HEK293 (cell line): Measurements from ENCODE around the gene TRAF5.

Source experiments
- EGR2 ChIP-seq: fragments of 450-650 bp; formaldehyde crosslinking; IDR thresholded peaks from 2 replicates; pipeline ENCODE4 v1.5.1; 2016; ENCODE audit warnings: low read depth, missing biosample characterization, missing genetic modification characterization
- GLI4 ChIP-seq: fragments of 450-650 bp; formaldehyde crosslinking; IDR thresholded peaks from 2 replicates; pipeline ENCODE4 v1.5.1; 2016; ENCODE audit warnings: missing biosample characterization, missing genetic modification characterization
- YY1 ChIP-seq: fragments of 450-650 bp; formaldehyde crosslinking; IDR thresholded peaks from 2 replicates; pipeline ENCODE4 v1.5.1; 2018; ENCODE audit warnings: missing biosample characterization, missing genetic modification characterization
- YY2 ChIP-seq: fragments of 450-650 bp; formaldehyde crosslinking; IDR thresholded peaks from 2 replicates; pipeline ENCODE4 v1.5.1; 2016; ENCODE audit warnings: missing biosample characterization, missing genetic modification characterization
- ZNF23 ChIP-seq: fragments of 450-650 bp; formaldehyde crosslinking; IDR thresholded peaks from 2 replicates; pipeline ENCODE4 v1.5.1; 2016; ENCODE audit warnings: missing biosample characterization, missing genetic modification characterization, borderline replicate concordance
- ZNF239 ChIP-seq: fragments of 450-650 bp; formaldehyde crosslinking; IDR thresholded peaks from 2 replicates; pipeline ENCODE4 v1.5.1; 2016; ENCODE audit warnings: missing biosample characterization, missing genetic modification characterization
- ZNF274 ChIP-seq, 2 experiments: fragments of 200-500 bp in 1 of 2; fragments of 450-650 bp in 1 of 2; sonication (Bioruptor generic) in 1 of 2; formaldehyde crosslinking in 1 of 2; IDR thresholded peaks; 2 replicates each; pipeline versions ENCODE4 v1.5.1 to v1.6.1; 2014 to 2016; ENCODE audit warnings: borderline replicate concordance in 1 of 2, inconsistent platforms in 1 of 2, low read length in 1 of 2, missing biosample characterization in 1 of 2, missing genetic modification characterization in 1 of 2
- ZNF423 ChIP-seq: fragments of 450-650 bp; formaldehyde crosslinking; IDR thresholded peaks from 2 replicates; pipeline ENCODE4 v1.5.1; 2016; ENCODE audit warnings: missing biosample characterization, missing genetic modification characterization
- ZNF555 ChIP-seq: fragments of 450-650 bp; formaldehyde crosslinking; conservative IDR thresholded peaks from 2 replicates; pipeline ENCODE4 v1.5.1; 2017; ENCODE audit warnings: missing biosample characterization, mild to moderate bottlenecking, missing genetic modification characterization, inconsistent platforms
- ZNF707 ChIP-seq: fragments of 450-650 bp; formaldehyde crosslinking; IDR thresholded peaks from 2 replicates; pipeline ENCODE4 v1.5.1; 2016; ENCODE audit warnings: missing biosample characterization, missing genetic modification characterization
- TF ChIP-seq, protein P1 (sequence below): fragments of 450-650 bp; formaldehyde crosslinking; IDR thresholded peaks from 2 replicates; pipeline ENCODE4 v1.5.1; 2016; ENCODE audit warnings: missing biosample characterization, missing genetic modification characterization, low read depth
- TF ChIP-seq, protein P2 (sequence below): fragments of 450-650 bp; formaldehyde crosslinking; conservative IDR thresholded peaks from 2 replicates; pipeline ENCODE4 v1.5.1; 2016; ENCODE audit warnings: low read depth, missing biosample characterization, missing genetic modification characterization
- TF ChIP-seq, protein P3 (sequence below): fragments of 450-650 bp; formaldehyde crosslinking; IDR thresholded peaks from 2 replicates; pipeline ENCODE4 v1.5.1; 2016; ENCODE audit warnings: missing biosample characterization, missing genetic modification characterization

GRCh38 chr1:211361202-211361601 is 34.6 kb downstream of the TRAF5 start:
- TF ChIP-seq, protein P1, sequence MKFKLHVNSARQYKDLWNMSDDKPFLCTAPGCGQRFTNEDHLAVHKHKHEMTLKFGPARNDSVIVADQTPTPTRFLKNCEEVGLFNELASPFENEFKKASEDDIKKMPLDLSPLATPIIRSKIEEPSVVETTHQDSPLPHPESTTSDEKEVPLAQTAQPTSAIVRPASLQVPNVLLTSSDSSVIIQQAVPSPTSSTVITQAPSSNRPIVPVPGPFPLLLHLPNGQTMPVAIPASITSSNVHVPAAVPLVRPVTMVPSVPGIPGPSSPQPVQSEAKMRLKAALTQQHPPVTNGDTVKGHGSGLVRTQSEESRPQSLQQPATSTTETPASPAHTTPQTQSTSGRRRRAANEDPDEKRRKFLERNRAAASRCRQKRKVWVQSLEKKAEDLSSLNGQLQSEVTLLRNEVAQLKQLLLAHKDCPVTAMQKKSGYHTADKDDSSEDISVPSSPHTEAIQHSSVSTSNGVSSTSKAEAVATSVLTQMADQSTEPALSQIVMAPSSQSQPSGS (tag by site-specific recombination) = no peak
- TF ChIP-seq ZNF707 (tag by site-specific recombination) (no peak), ZNF274 (IDR thresholded peaks at IDR 0.05; ENCODE audit: low read length) (no peak), ZNF274 (tag by site-specific recombination; IDR thresholded peaks at IDR 0.05; ENCODE audit: borderline replicate concordance) (no peak), EGR2 (tag by site-specific recombination) (no peak), YY1 (tag by site-specific recombination) (no peak), YY2 (no peak), ZNF239 (tag by site-specific recombination) (no peak), ZNF555 (tag by site-specific recombination) (no peak), ZNF423 (tag by site-specific recombination) (no peak), GLI4 (tag by site-specific recombination) (no peak), ZNF23 (no peak)
- TF ChIP-seq, protein P2, sequence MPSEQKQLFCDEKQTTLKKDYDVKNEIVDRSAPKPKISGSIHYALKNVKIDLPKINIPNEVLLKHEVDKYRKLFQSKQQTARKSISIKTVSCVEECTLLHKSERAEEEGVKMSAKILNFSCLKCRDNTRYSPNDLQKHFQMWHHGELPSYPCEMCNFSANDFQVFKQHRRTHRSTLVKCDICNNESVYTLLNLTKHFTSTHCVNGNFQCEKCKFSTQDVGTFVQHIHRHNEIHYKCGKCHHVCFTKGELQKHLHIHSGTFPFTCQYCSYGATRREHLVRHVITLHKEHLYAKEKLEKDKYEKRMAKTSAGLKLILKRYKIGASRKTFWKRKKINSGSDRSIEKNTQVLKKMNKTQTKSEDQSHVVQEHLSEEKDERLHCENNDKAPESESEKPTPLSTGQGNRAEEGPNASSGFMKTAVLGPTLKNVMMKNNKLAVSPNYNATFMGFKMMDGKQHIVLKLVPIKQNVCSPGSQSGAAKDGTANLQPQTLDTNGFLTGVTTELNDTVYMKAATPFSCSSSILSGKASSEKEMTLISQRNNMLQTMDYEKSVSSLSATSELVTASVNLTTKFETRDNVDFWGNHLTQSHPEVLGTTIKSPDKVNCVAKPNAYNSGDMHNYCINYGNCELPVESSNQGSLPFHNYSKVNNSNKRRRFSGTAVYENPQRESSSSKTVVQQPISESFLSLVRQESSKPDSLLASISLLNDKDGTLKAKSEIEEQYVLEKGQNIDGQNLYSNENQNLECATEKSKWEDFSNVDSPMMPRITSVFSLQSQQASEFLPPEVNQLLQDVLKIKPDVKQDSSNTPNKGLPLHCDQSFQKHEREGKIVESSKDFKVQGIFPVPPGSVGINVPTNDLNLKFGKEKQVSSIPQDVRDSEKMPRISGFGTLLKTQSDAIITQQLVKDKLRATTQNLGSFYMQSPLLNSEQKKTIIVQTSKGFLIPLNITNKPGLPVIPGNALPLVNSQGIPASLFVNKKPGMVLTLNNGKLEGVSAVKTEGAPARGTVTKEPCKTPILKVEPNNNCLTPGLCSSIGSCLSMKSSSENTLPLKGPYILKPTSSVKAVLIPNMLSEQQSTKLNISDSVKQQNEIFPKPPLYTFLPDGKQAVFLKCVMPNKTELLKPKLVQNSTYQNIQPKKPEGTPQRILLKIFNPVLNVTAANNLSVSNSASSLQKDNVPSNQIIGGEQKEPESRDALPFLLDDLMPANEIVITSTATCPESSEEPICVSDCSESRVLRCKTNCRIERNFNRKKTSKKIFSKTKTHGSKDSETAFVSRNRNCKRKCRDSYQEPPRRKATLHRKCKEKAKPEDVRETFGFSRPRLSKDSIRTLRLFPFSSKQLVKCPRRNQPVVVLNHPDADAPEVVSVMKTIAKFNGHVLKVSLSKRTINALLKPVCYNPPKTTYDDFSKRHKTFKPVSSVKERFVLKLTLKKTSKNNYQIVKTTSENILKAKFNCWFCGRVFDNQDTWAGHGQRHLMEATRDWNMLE (tag by site-specific recombination) = no peak
- TF ChIP-seq, protein P3, sequence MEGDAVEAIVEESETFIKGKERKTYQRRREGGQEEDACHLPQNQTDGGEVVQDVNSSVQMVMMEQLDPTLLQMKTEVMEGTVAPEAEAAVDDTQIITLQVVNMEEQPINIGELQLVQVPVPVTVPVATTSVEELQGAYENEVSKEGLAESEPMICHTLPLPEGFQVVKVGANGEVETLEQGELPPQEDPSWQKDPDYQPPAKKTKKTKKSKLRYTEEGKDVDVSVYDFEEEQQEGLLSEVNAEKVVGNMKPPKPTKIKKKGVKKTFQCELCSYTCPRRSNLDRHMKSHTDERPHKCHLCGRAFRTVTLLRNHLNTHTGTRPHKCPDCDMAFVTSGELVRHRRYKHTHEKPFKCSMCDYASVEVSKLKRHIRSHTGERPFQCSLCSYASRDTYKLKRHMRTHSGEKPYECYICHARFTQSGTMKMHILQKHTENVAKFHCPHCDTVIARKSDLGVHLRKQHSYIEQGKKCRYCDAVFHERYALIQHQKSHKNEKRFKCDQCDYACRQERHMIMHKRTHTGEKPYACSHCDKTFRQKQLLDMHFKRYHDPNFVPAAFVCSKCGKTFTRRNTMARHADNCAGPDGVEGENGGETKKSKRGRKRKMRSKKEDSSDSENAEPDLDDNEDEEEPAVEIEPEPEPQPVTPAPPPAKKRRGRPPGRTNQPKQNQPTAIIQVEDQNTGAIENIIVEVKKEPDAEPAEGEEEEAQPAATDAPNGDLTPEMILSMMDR (tag by site-specific recombination) = no peak
